ENCODE measurements around the gene RAI1. TPM values are rescaled to one million over a fixed set of nuclear protein-coding genes. Genes with fewer than 3 reads are reported as not detected.

RAI1 gene
- total RNA-seq, 1 experiment from 2014 or later: 46.8 TPM

DNA sequence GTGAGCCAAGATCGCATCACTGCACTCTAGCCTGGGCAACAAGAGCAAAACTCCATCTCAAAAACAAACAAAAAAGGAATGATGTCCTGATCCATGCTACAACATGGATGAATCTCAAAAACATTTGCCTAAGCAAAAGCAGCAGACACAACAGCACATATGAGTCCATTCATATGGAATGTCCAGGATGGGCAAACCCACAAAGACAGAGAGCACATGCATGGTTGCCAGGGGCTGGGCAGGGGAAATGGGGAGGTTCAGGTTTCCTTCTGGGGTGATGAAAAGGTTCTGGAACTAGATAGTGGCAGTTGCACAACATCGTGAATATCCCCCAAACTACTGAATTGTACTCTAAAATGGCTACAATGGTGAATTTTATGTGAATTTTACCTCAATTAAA lies 35.3 kb upstream of the RAI1 start:
- H3K27me3 ChIP-seq (replicated peaks; ENCODE audit: insufficient read depth, low read depth, low read length, poor library complexity): no peaks in the 10 kb centered on the region
- H3K36me3 ChIP-seq (ENCODE audit: insufficient read depth, low read length, poor library complexity, severe bottlenecking): no peaks in the 10 kb centered on the region
- no peaks in the 10 kb centered on the region for H3K9me3 ChIP-seq (ENCODE audit: low read depth, low read length, poor library complexity, severe bottlenecking)
- no peaks in the 10 kb centered on the region for H3K4me1 ChIP-seq (ENCODE audit: insufficient read depth, low read length, poor library complexity, severe bottlenecking)
- H3K4me3 ChIP-seq (ENCODE audit: low read depth, low read length, poor library complexity, severe bottlenecking): no peak overlapping the region
- H3K27ac ChIP-seq (ENCODE audit: low read depth, low read length, poor library complexity, severe bottlenecking): no peak overlapping the region
- DNase-seq (ENCODE audit: low spot score): no peak
- intact Hi-C loops (cut with micrococcal nuclease; ENCODE audit: unreplicated experiment): no loop called here
- no TSS peak for BruUV-seq (replicated peaks)
- POLR2A ChIA-PET (ENCODE audit: low non-redundant PET): no interaction called here
- CTCF ChIA-PET: no interaction called here
- no peak for TF ChIP-seq EZH2 (IDR thresholded peaks at IDR 0.05; ENCODE audit: borderline replicate concordance, low read depth, low read length, poor library complexity, severe bottlenecking)
- TF ChIP-seq, protein P1, sequence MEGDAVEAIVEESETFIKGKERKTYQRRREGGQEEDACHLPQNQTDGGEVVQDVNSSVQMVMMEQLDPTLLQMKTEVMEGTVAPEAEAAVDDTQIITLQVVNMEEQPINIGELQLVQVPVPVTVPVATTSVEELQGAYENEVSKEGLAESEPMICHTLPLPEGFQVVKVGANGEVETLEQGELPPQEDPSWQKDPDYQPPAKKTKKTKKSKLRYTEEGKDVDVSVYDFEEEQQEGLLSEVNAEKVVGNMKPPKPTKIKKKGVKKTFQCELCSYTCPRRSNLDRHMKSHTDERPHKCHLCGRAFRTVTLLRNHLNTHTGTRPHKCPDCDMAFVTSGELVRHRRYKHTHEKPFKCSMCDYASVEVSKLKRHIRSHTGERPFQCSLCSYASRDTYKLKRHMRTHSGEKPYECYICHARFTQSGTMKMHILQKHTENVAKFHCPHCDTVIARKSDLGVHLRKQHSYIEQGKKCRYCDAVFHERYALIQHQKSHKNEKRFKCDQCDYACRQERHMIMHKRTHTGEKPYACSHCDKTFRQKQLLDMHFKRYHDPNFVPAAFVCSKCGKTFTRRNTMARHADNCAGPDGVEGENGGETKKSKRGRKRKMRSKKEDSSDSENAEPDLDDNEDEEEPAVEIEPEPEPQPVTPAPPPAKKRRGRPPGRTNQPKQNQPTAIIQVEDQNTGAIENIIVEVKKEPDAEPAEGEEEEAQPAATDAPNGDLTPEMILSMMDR (conservative IDR thresholded peaks at IDR 0.05; ENCODE audit: low read depth, low read length): no peak

DNA sequence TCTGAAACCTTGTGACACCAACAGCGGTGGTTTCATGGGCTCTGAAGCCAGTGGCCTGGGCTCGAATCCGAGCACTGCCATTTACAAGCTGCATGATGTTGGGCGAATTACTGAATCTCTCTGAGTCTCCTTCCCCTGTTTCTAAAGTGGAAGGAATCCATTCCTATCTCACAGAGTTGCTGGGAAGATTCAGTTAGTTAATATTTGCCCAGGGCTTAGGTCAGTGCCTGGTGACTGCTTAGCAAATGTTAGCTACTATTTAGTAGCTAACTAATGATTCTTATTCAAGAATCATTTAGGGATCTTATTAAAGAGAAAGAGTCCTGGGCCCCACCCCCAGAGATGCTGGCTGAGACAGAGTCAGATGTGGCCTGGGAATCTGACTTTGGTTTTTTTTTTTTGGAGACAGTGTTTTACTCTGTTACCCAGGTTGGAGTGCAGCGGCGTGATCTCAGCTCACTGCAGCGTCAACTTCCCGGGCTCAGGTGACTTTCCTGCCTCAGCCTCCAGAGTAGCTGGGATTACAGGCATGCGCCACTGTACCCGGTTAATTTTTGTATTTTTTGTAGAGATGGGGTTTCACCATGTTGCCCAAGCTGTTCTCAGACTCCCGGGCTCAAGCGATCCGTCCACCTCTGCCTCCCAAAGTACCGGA lies 33.6 kb upstream of the RAI1 start:
- ChIA-PET POLR2A (ENCODE audit: low non-redundant PET) (no interaction called here), CTCF (no interaction called here)
- H3K27ac ChIP-seq (ENCODE audit: low read depth, low read length, poor library complexity, severe bottlenecking): no peak overlapping the region
- no peaks in the 10 kb centered on the region for H3K9me3 ChIP-seq (ENCODE audit: low read depth, low read length, poor library complexity, severe bottlenecking)
- BruUV-seq (replicated peaks): no TSS peak
- TF ChIP-seq, protein P1 (conservative IDR thresholded peaks at IDR 0.05; ENCODE audit: low read depth, low read length): no peak
- no peak for TF ChIP-seq EZH2 (IDR thresholded peaks at IDR 0.05; ENCODE audit: borderline replicate concordance, low read depth, low read length, poor library complexity, severe bottlenecking)
- intact Hi-C loops (cut with micrococcal nuclease; ENCODE audit: unreplicated experiment): no loop called here
- H3K4me3 ChIP-seq (ENCODE audit: low read depth, low read length, poor library complexity, severe bottlenecking): no peak overlapping the region
- DNase-seq (ENCODE audit: low spot score): no peak
- H3K4me1 ChIP-seq (ENCODE audit: insufficient read depth, low read length, poor library complexity, severe bottlenecking): no peaks in the 10 kb centered on the region
- no peaks in the 10 kb centered on the region for H3K36me3 ChIP-seq (ENCODE audit: insufficient read depth, low read length, poor library complexity, severe bottlenecking)
- H3K27me3 ChIP-seq (replicated peaks; ENCODE audit: insufficient read depth, low read depth, low read length, poor library complexity): no peaks in the 10 kb centered on the region

DNA sequence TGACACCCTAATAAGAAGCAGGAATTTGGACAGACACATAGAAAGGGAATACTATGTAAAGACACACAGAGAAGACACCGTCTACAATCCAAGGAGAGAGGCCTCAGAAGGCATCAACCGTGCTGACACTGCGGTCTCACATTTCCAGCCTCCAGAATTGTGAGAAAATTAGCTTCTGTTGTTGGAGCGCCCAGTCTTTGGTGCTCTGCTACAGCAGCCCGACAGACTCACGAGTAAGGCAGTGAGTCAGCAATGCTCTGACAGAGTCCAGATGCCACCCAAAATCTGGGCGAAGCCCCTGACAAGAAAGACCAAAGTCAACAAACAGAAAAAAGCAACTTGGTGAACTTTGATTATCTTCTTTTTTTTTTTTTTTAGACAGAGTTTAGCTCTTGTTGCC lies 32.5 kb upstream of the RAI1 start:
- CTCF ChIA-PET: no interaction called here
- BruUV-seq (replicated peaks): no TSS peak
- no peaks in the 10 kb centered on the region for H3K36me3 ChIP-seq (ENCODE audit: insufficient read depth, low read length, poor library complexity, severe bottlenecking)
- DNase-seq (ENCODE audit: low spot score): no peak
- TF ChIP-seq EZH2 (IDR thresholded peaks at IDR 0.05; ENCODE audit: borderline replicate concordance, low read depth, low read length, poor library complexity, severe bottlenecking): no peak
- TF ChIP-seq, protein P1 (conservative IDR thresholded peaks at IDR 0.05; ENCODE audit: low read depth, low read length): no peak
- H3K27ac ChIP-seq (ENCODE audit: low read depth, low read length, poor library complexity, severe bottlenecking): no peak overlapping the region
- POLR2A ChIA-PET (ENCODE audit: low non-redundant PET): no interaction called here
- no peaks in the 10 kb centered on the region for H3K27me3 ChIP-seq (replicated peaks; ENCODE audit: insufficient read depth, low read depth, low read length, poor library complexity)
- no peak overlapping the region for H3K4me3 ChIP-seq (ENCODE audit: low read depth, low read length, poor library complexity, severe bottlenecking)
- no peaks in the 10 kb centered on the region for H3K9me3 ChIP-seq (ENCODE audit: low read depth, low read length, poor library complexity, severe bottlenecking)
- intact Hi-C loops (cut with micrococcal nuclease; ENCODE audit: unreplicated experiment): no loop called here
- H3K4me1 ChIP-seq (ENCODE audit: insufficient read depth, low read length, poor library complexity, severe bottlenecking): no peaks in the 10 kb centered on the region
